H1 (cell line): ENCODE results near the gene ZC3H8. TPM values are rescaled to one million over a fixed set of nuclear protein-coding genes. Genes with fewer than 3 reads are reported as not detected.

ENCODE experiments used
- JUN ChIP-seq: IDR thresholded peaks from 2 replicates; pipeline ENCODE4 v1.6.1; 2011; ENCODE audit warnings: low read depth, mild to moderate bottlenecking, improper control_type of control experiment, low read length
- POLR2A ChIP-seq, 2 experiments: IDR thresholded peaks; 1 replicate in 1 of 2; 2 replicates in 1 of 2; pipeline ENCODE4 v1.6.1; 2011; ENCODE audit warnings: low read depth in 2 of 2, low read length in 2 of 2, mild to moderate bottlenecking in 2 of 2; ENCODE audit errors: control extremely low read depth in 1 of 2
- RAD21 ChIP-seq, 2 experiments: IDR thresholded peaks in 1 of 2; conservative IDR thresholded peaks in 1 of 2; 2 replicates each; pipeline ENCODE4 v1.6.1; 2011; ENCODE audit warnings: low read depth in 2 of 2, low read length in 2 of 2, improper control_type of control experiment in 1 of 2, inconsistent platforms in 1 of 2, mild to moderate bottlenecking in 1 of 2, moderate library complexity in 1 of 2
- RFX5 ChIP-seq: IDR thresholded peaks from 2 replicates; pipeline ENCODE4 v1.6.1; 2011; ENCODE audit warnings: low read depth, low read length, improper control_type of control experiment, borderline replicate concordance
- polyA plus RNA-seq, 7 experiments: library from polyadenylated mRNA; depleted of rRNA in 3 of 7; stranded (reverse) in 5 of 7; unstranded in 2 of 7; fragments of >200 nt in 5 of 7; fragments of 200-250 nt in 2 of 7; gene quantifications; 1 replicate in 5 of 7; 2 replicates in 1 of 7; 4 replicates in 1 of 7; pipeline versions ENCODE4 v1.2.1 to v1.2.3, GENCODE V29; 2011 to 2013; ENCODE audit warnings: missing spikeins in 2 of 7, mixed read lengths in 2 of 7
- total RNA-seq: library from RNA; stranded (reverse); fragmentation: NEBNext Ultra II Directional; extraction: Animal tissue kit (Norgen Biotek cat#: 25700); gene quantifications from 2 replicates; pipeline ENCODE4 v1.2.1, GENCODE V29; 2021

Gene ZC3H8
- total and polyA plus RNA-seq, 2 of the 8 experiments (the other 6 are each of a cell fraction or from before 2014, with no cell fraction given), result 1.9 to 7.1 TPM

GRCh38 chr2:112165296-112165695 is 89.5 kb downstream of the ZC3H8 start (continued):
- no peak for TF ChIP-seq JUN
- no peak for TF ChIP-seq RAD21 (IDR thresholded peaks at IDR 0.05 in 1 of 2, conservative IDR thresholded peaks at IDR 0.05 in 1 of 2; ENCODE audit: low read depth in 2 of 2, low read length in 2 of 2)
- no peak for TF ChIP-seq RFX5
- no peak for TF ChIP-seq POLR2A (IDR thresholded peaks at IDR 0.05; ENCODE audit: control extremely low read depth in 1 of 2, low read depth in 2 of 2, low read length in 2 of 2)
- TF ChIP-seq, all 59 proteins: peak for 0
